OCI-LY7 (cell line): Measurements from ENCODE around the gene ANO3. TPM values are rescaled to one million over a fixed set of nuclear protein-coding genes. Genes with fewer than 3 reads are reported as not detected.

ENCODE experiments used
- BruUV-seq: library from RNA; stranded (reverse); fragments of 400-500 nt; replicated peaks from 2 replicates; lab custom pipeline; 2021; lab: Mats Ljungman, UMichigan
- CTCF ChIA-PET: fragments of 300-600 bp; sonication (Branson Sonifier 250); formaldehyde crosslinking; loops from one replicate; lab custom pipeline; 2022; ENCODE audit warnings: antibody characterized with exemption; ENCODE audit not compliant: unreplicated experiment; lab: Charles Lee
- POLR2A ChIA-PET: fragments of 300-600 bp; sonication (Branson Sonifier 250); formaldehyde crosslinking; loops from one replicate; lab custom pipeline; 2022; ENCODE audit warnings: antibody characterized with exemption; lab: Charles Lee
- DNase-seq: peaks from one replicate; pipeline ENCODE4 v3.0.0-alpha.2; 2015; ENCODE audit warnings: low spot score
- H2AFZ ChIP-seq: fragments of 200-600 bp; sonication (generic), shearing (Covaris generic); 2 replicates; pipeline ENCODE4 v1.6.1; 2014; ENCODE audit warnings: mild to moderate bottlenecking, antibody characterized with exemption, low read length, moderate library complexity
- H3K27ac ChIP-seq: fragments of 200-600 bp; sonication (generic); 2 replicates; pipeline ENCODE4 v1.5.1; 2014; ENCODE audit warnings: mixed run types, low read depth, mild to moderate bottlenecking, moderate library complexity, low read length, inconsistent platforms; ENCODE audit not compliant: poor library complexity, severe bottlenecking
- H3K36me3 ChIP-seq: fragments of 200-600 bp; sonication (generic); 2 replicates; pipeline ENCODE4 v1.6.1; 2014; ENCODE audit warnings: mild to moderate bottlenecking, antibody characterized with exemption, low read length, moderate library complexity, mixed read lengths; ENCODE audit not compliant: insufficient read depth
- H3K4me1 ChIP-seq: fragments of 200-600 bp; sonication (generic); 2 replicates; pipeline ENCODE4 v1.5.1; 2014; ENCODE audit warnings: mild to moderate bottlenecking, low read length; ENCODE audit not compliant: insufficient read depth, poor library complexity, severe bottlenecking
- H3K4me2 ChIP-seq: fragments of 200-600 bp; sonication (generic); 2 replicates; pipeline ENCODE4 v1.6.1; 2014; ENCODE audit warnings: mild to moderate bottlenecking, low read length
- H3K4me3 ChIP-seq: fragments of 200-600 bp; sonication (generic); 2 replicates; pipeline ENCODE4 v1.5.1; 2014; ENCODE audit warnings: mild to moderate bottlenecking, low read depth, low read length; ENCODE audit not compliant: poor library complexity, severe bottlenecking
- H3K79me2 ChIP-seq: fragments of 200-600 bp; sonication (generic); 2 replicates; pipeline ENCODE4 v1.6.1; 2016; ENCODE audit warnings: low read depth, mild to moderate bottlenecking, low read length, moderate library complexity, mixed read lengths; ENCODE audit not compliant: insufficient read depth
- H3K9me2 ChIP-seq: fragments of 200-600 bp; sonication (generic); 2 replicates; pipeline ENCODE4 v1.6.1; 2016; ENCODE audit warnings: mild to moderate bottlenecking, low read length, mixed read lengths; ENCODE audit not compliant: insufficient read depth
- H3K9me3 ChIP-seq: fragments of 200-600 bp; sonication (generic); 2 replicates; pipeline ENCODE4 v1.6.1; 2014; ENCODE audit warnings: mild to moderate bottlenecking, mixed run types, low read length, mixed read lengths
- H4K20me1 ChIP-seq: fragments of 200-600 bp; sonication (generic); 2 replicates; pipeline ENCODE4 v1.6.1; 2014; ENCODE audit warnings: mild to moderate bottlenecking, antibody characterized with exemption, low read length, moderate library complexity, mixed read lengths; ENCODE audit not compliant: insufficient read depth
- EZH2phosphoT487 ChIP-seq: fragments of 200-600 bp; sonication (generic); IDR thresholded peaks from 2 replicates; pipeline ENCODE4 v1.6.1; 2018; ENCODE audit warnings: low read depth, borderline replicate concordance, mild to moderate bottlenecking, mixed run types, antibody characterized with exemption, low read length, moderate library complexity, mixed read lengths
- intact Hi-C: fragments of 100-400 bp; cut with micrococcal nuclease; formaldehyde crosslinking; loops from one replicate; pipeline ENCODE4 v1.10.0; 2022; ENCODE audit not compliant: unreplicated experiment
- total RNA-seq, 2 experiments: library from RNA; depleted of rRNA in 1 of 2; stranded (reverse); fragments of >200 nt in 1 of 2; shearing (Covaris generic) in 1 of 2; gene quantifications; 2 replicates each; pipeline ENCODE4 v1.2.3, GENCODE V29; 2014 to 2022
- TF ChIP-seq, protein P1 (sequence below): fragments of 200-600 bp; sonication (generic); conservative IDR thresholded peaks from 2 replicates; pipeline ENCODE4 v1.5.1; 2014; ENCODE audit warnings: mild to moderate bottlenecking, antibody characterized with exemption, low read length, moderate library complexity, mixed read lengths

The ANO3 gene
- total RNA-seq, 2 experiments from 2014 or later = 0.03 TPM; not detected in 1

GRCh38 chr11:26687351-26687750 is 355.4 kb downstream of the ANO3 start:
- Histone ChIP-seq H3K79me2 (no peaks in the 10 kb centered on the region), H3K4me1 (no peaks in the 10 kb centered on the region), H3K9me3 (no peaks in the 10 kb centered on the region), H3K36me3 (no peaks in the 10 kb centered on the region), H3K27ac (no peak overlapping the region), H3K9me2 (no peaks in the 10 kb centered on the region), H4K20me1 (no peaks in the 10 kb centered on the region), H3K4me2 (no peak overlapping the region), H2AFZ (no peak overlapping the region), H3K4me3 (no peak overlapping the region)
- ChIA-PET CTCF (no interaction called here), POLR2A (no interaction called here)
- intact Hi-C loops = no loop called here
- TF ChIP-seq, protein P1, sequence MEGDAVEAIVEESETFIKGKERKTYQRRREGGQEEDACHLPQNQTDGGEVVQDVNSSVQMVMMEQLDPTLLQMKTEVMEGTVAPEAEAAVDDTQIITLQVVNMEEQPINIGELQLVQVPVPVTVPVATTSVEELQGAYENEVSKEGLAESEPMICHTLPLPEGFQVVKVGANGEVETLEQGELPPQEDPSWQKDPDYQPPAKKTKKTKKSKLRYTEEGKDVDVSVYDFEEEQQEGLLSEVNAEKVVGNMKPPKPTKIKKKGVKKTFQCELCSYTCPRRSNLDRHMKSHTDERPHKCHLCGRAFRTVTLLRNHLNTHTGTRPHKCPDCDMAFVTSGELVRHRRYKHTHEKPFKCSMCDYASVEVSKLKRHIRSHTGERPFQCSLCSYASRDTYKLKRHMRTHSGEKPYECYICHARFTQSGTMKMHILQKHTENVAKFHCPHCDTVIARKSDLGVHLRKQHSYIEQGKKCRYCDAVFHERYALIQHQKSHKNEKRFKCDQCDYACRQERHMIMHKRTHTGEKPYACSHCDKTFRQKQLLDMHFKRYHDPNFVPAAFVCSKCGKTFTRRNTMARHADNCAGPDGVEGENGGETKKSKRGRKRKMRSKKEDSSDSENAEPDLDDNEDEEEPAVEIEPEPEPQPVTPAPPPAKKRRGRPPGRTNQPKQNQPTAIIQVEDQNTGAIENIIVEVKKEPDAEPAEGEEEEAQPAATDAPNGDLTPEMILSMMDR = no peak
- TF ChIP-seq EZH2phosphoT487 = no peak
- BruUV-seq = no TSS peak
- DNase-seq = no peak

DNA sequence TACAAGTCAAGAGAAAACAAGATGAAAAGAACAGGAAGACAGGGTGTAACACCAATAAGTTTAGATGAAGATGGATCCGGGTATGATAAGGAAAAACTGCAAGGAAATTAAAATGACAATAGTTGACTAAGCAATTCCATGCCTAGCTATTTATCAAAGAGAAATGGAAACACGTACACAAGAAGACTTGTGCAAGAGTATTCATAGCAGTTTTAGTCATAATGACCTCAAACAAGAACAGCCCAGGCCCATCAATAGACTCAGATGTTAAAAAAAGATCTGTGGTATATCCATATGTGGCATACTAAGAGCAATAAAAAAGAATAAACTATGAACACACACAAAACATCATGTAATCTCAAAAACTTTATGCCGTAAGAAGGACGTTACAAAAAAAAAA is 356.8 kb downstream of the ANO3 start:
- no peak overlapping the region for H2AFZ ChIP-seq
- no peak for TF ChIP-seq EZH2phosphoT487
- TF ChIP-seq, protein P1 = no peak
- H3K27ac ChIP-seq = no peak overlapping the region
- no peak overlapping the region for H3K4me3 ChIP-seq
- POLR2A ChIA-PET = interaction anchor here (0.6 kb wide), 1 partner anchor 401 kb away, joined by 3 read pairs; no protein-coding TSS in a partner anchor
- no peak overlapping the region for H3K4me2 ChIP-seq
- no peaks in the 10 kb centered on the region for H3K9me2 ChIP-seq
- CTCF ChIA-PET = no interaction called here
- no peaks in the 10 kb centered on the region for H3K79me2 ChIP-seq
- intact Hi-C loops = no loop called here
- no peaks in the 10 kb centered on the region for H3K9me3 ChIP-seq
- BruUV-seq = no TSS peak
- DNase-seq = no peak
- H4K20me1 ChIP-seq = no peaks in the 10 kb centered on the region
- H3K36me3 ChIP-seq = no peaks in the 10 kb centered on the region
- H3K4me1 ChIP-seq = no peaks in the 10 kb centered on the region

DNA sequence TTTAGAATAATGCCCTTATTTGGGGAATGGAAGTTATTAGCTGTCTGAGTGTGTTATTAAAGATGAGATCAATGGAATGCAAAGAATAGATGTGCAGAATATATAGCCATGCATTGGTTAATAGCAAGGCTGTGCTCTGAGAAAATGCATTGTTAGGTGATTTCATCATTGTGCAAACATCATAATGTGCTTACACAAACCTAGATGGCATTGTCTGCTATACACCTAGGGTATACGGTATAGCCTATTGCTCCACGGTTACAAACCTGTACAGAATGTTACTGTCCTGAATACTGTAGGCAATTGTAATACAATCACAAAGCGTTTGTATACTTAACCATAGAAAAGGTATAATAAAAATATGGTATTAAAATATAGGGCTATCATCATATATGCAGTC is 364.4 kb downstream of the ANO3 start:
- CTCF ChIA-PET = no interaction called here
- H3K4me1 ChIP-seq = no peaks in the 10 kb centered on the region
- H3K79me2 ChIP-seq = no peaks in the 10 kb centered on the region
- intact Hi-C loops = no loop called here
- TF ChIP-seq EZH2phosphoT487 = no peak
- TF ChIP-seq, protein P1 = no peak
- H3K4me2 ChIP-seq = no peak overlapping the region
- no peaks in the 10 kb centered on the region for H3K9me3 ChIP-seq
- no peak overlapping the region for H2AFZ ChIP-seq
- no peaks in the 10 kb centered on the region for H3K36me3 ChIP-seq
- H3K4me3 ChIP-seq = no peak overlapping the region
- DNase-seq = no peak
- POLR2A ChIA-PET = no interaction called here
- H4K20me1 ChIP-seq = no peaks in the 10 kb centered on the region
- no peaks in the 10 kb centered on the region for H3K9me2 ChIP-seq
- no peak overlapping the region for H3K27ac ChIP-seq
- no TSS peak for BruUV-seq
